Activated CD8-positive, alpha-beta T cell treated with anti-CD3 and anti-CD28 coated beads, Interleukin-2, amount 10 ng/mL, durations not matched to agents 7 days and 5 days (primary cell): Measurements from ENCODE around the gene NMS. TPM values are rescaled to one million over a fixed set of nuclear protein-coding genes. Genes with fewer than 3 reads are reported as not detected.

ENCODE experiments used
- ATAC-seq: fragments of 150-1000 bp; cut with Tn5 transposase; one replicate; pipeline ENCODE4 v1.10.0; 2021; ENCODE audit warnings: moderate library complexity
- CTCF ChIA-PET: fragments of 350-600 bp; sonication (Branson Sonifier 250); formaldehyde crosslinking; loops from one replicate; lab custom pipeline; 2021; ENCODE audit warnings: antibody characterized with exemption; lab: Charles Lee
- POLR2A ChIA-PET: fragments of 350-600 bp; sonication (Branson Sonifier 250); formaldehyde crosslinking; loops from one replicate; lab custom pipeline; 2021; ENCODE audit warnings: antibody characterized with exemption; lab: Charles Lee
- DNase-seq: peaks from one replicate; pipeline ENCODE4 v3.0.0-alpha.2; 2020
- H3K27ac Mint-ChIP-seq: one replicate; pipeline ENCODE4 v1.8.0; 2021; ENCODE audit warnings: mild to moderate bottlenecking, mixed read lengths
- H3K27me3 Mint-ChIP-seq: one replicate; pipeline ENCODE4 v1.8.0; 2021; ENCODE audit warnings: low read depth, mixed read lengths
- H3K36me3 Mint-ChIP-seq: one replicate; pipeline ENCODE4 v1.8.0; 2021; ENCODE audit warnings: low read depth, mixed read lengths
- H3K4me1 Mint-ChIP-seq: one replicate; pipeline ENCODE4 v1.8.0; 2021; ENCODE audit warnings: low read depth, mixed read lengths
- H3K4me3 Mint-ChIP-seq: one replicate; pipeline ENCODE4 v1.8.0; 2021; ENCODE audit warnings: mild to moderate bottlenecking, mixed read lengths
- H3K9me3 Mint-ChIP-seq: one replicate; pipeline ENCODE4 v1.8.0; 2022; ENCODE audit warnings: mixed read lengths; ENCODE audit not compliant: insufficient read depth
- total RNA-seq, 2 experiments: library from RNA; stranded (reverse); gene quantifications; one replicate each; pipeline ENCODE4 v1.2.3, GENCODE V29; 2021

The NMS gene
- total RNA-seq, 2 experiments from 2014 or later = not detected

GRCh38 chr2:100529176-100529575 is 58.9 kb downstream of the NMS start:
- POLR2A ChIA-PET = no interaction called here

GRCh38 chr2:100529900-100530299 is 59.6 kb downstream of the NMS start:
- ChIA-PET POLR2A (no interaction called here), CTCF (no interaction called here)
- Mint-ChIP-seq H3K4me1 (peaks cover 9% of the 10 kb centered on the region), H3K27ac (no peak overlapping the region), H3K4me3 (no peak overlapping the region), H3K9me3 (no peaks in the 10 kb centered on the region), H3K27me3 (peaks cover 4% of the 10 kb centered on the region), H3K36me3 (no peaks in the 10 kb centered on the region)
- no peak for DNase-seq
- ATAC-seq = no peak

More at GRCh38 chr2:100529176-100529575, 58.9 kb downstream of the NMS start:
- H3K36me3 Mint-ChIP-seq = no peaks in the 10 kb centered on the region
- CTCF ChIA-PET = no interaction called here
- H3K27me3 Mint-ChIP-seq = peaks cover 4% of the 10 kb centered on the region
- ATAC-seq = no peak
- H3K4me1 Mint-ChIP-seq = peaks cover 9% of the 10 kb centered on the region
- no peak overlapping the region for H3K4me3 Mint-ChIP-seq
- no peaks in the 10 kb centered on the region for H3K9me3 Mint-ChIP-seq
- H3K27ac Mint-ChIP-seq = no peak overlapping the region
- no peak for DNase-seq

Other genes with a start within 250 kb of the NMS start
- under 1 TPM; 0.05 to 0.11 TPM for gene LONRF2, start 148.0 kb upstream of the NMS start, total RNA-seq
- 1 to 10 TPM; 6.2 to 8.5 TPM for gene CHST10, start 52.8 kb upstream of the NMS start, total RNA-seq
- gene PDCL3, start 92.5 kb downstream of the NMS start, total RNA-seq = 10 to 100 TPM; 33.9 to 34.1 TPM